NK-92 (cell line): ENCODE results near the gene TNS1.
"Not testable (repeated sequence)": the region's sequence is repeated elsewhere in the genome, so short reads cannot be mapped to it uniquely, and the experiment has no call there.

Source experiments
- DNase-seq: peaks from one replicate; lab custom pipeline; 2025; ENCODE audit not compliant: unreplicated experiment; lab: John Stamatoyannopoulos, UW

TNS1 gene

GRCh38 chr2:217790681-217791392, 212.0 kb downstream of the TNS1 start:
- no peak for DNase-seq

- no peak for DNase-seq
Measured at GRCh38 chr2:217790195-217790594, 212.6 kb downstream of the TNS1 start.

- DNase-seq = no peak
Measured at GRCh38 chr2:217789736-217790181, 213.0 kb downstream of the TNS1 start.

GRCh38 chr2:217789003-217789735, 213.6 kb downstream of the TNS1 start:
- DNase-seq = no peak

GRCh38 chr2:217788669-217789002, 214.2 kb downstream of the TNS1 start:
- DNase-seq = no peak

- DNase-seq = no peak
Measured at GRCh38 chr2:217787160-217787877, 215.5 kb downstream of the TNS1 start.

GRCh38 chr2:217786560-217786959, 216.2 kb downstream of the TNS1 start:
- DNase-seq = not testable (repeated sequence)

- DNase-seq = no peak
Measured at GRCh38 chr2:217785544-217786045, 217.2 kb downstream of the TNS1 start.

GRCh38 chr2:217784996-217785543, 217.7 kb downstream of the TNS1 start:
- no peak for DNase-seq

GRCh38 chr2:217783243-217783642, 219.6 kb downstream of the TNS1 start:
- no peak for DNase-seq

GRCh38 chr2:217777906-217778305, 224.9 kb downstream of the TNS1 start:
- DNase-seq = no peak

GRCh38 chr2:217776631-217777030, 226.2 kb downstream of the TNS1 start:
- no peak for DNase-seq

- DNase-seq = no peak
Measured at GRCh38 chr2:217775920-217776503, 226.8 kb downstream of the TNS1 start.

- DNase-seq = no peak
Measured at GRCh38 chr2:217774232-217774631, 228.6 kb downstream of the TNS1 start.

GRCh38 chr2:217773539-217773938, 229.3 kb downstream of the TNS1 start:
- DNase-seq = no peak

- DNase-seq = no peak
Measured at GRCh38 chr2:217766356-217766755, 236.4 kb downstream of the TNS1 start.

- DNase-seq = no peak
Measured at GRCh38 chr2:217761645-217762277, 241.0 kb downstream of the TNS1 start.

- DNase-seq = no peak
Measured at GRCh38 chr2:217759991-217760390, 242.8 kb downstream of the TNS1 start.

- DNase-seq = no peak
Measured at GRCh38 chr2:217757108-217757463, 245.7 kb downstream of the TNS1 start.

- no peak for DNase-seq
Measured at GRCh38 chr2:217756375-217757107, 246.3 kb downstream of the TNS1 start.
